Astrocyte of the cerebellum (primary cell): Measurements from ENCODE around the gene NDUFS6.
"Not testable (repeated sequence)": the region's sequence is repeated elsewhere in the genome, so short reads cannot be mapped to it uniquely, and the experiment has no call there.

Experiments
- DNase-seq: peaks from one replicate; pipeline ENCODE4 v3.0.0-alpha.2; 2011; ENCODE audit warnings: low read depth
- H3K4me3 ChIP-seq: 2 replicates; pipeline ENCODE4 v1.5.1; 2011; ENCODE audit warnings: mild to moderate bottlenecking, low read depth, low read length, moderate library complexity
- CTCF ChIP-seq: IDR thresholded peaks from 2 replicates; pipeline ENCODE4 v1.5.1; 2012; ENCODE audit warnings: low read length, low read depth, moderate library complexity, mild to moderate bottlenecking; ENCODE audit errors: missing control alignments
- in situ Hi-C: cut with HindIII; loops from 2 replicates; pipeline ENCODE4 v1.10.0; 2017; ENCODE audit warnings: low sequenced_read_pairs

The NDUFS6 gene

DNA sequence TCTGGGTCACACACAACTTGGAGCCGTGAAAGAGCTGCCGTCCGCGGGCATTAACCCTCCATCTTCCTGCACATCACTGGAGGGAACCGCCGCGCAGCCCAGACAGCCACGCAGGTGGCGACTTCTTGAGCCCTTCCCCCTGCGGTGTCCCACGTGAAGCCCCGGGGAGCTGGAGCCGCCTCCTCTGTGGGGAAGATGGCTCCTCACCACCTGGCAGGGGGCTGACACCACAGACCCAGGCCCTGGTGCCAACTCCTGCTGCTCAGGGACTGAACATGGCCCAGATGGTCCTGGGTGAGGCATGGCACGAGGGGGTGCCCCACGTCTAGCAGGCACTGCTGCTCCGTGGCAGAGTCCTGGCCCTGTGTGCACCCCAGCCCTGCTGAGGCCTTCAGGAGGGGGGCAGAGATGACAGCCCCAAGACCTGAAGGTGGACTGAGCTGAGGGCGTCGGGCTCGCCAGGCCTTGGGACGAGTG is 38.9 kb downstream of the NDUFS6 start:
- in situ Hi-C loops, result no loop called here

GRCh38 chr5:1840741-1841521 is 39.7 kb downstream of the NDUFS6 start:
- in situ Hi-C loops, result no loop called here
- no peak overlapping the region for H3K4me3 ChIP-seq
- no peak for TF ChIP-seq CTCF
- no peak for DNase-seq

More for the DNA sequence above, 38.9 kb downstream of the NDUFS6 start:
- H3K4me3 ChIP-seq, result no peak overlapping the region
- TF ChIP-seq CTCF, result no peak
- no peak for DNase-seq

- no peak for TF ChIP-seq CTCF
- H3K4me3 ChIP-seq, result no peak overlapping the region
- in situ Hi-C loops, result no loop called here
- DNase-seq, result no peak
Observed at GRCh38 chr5:1842004-1842819, 41.0 kb downstream of the NDUFS6 start.

- DNase-seq, in situ Hi-C loops, H3K4me3 ChIP-seq: not testable (repeated sequence)
Observed at GRCh38 chr5:1843761-1844160, 42.6 kb downstream of the NDUFS6 start.

DNA sequence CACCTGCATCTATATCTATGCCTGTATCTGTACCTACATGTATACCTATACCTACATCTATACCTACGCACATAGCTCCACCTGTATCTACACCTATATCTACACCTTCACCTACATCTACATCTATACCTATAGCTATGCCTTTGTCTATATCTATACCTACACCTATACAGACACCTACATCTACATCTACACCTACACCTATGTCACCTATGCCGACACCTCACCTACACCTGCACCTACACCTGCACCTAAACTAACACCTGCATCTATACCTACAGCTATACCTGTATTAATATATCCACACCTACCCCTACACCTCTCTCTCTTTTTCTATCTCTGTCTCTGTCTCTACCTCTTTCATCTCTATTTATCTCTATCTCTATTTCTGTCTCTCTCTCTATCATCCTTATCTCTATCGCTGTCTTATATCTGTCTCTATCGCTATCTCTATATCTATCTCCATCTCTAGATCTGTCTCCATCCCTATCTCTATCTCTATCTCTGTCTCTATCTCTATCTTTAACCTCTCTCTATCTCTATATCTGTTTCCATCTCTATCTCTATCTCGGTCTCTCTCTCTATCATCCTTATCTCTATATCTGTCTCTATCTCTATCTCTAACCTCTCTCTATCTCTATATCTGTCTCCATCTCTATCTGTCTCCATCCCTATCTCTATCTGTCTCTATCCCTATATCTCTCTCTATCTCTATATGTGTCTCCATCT is 43.7 kb downstream of the NDUFS6 start:
- no peak for TF ChIP-seq CTCF
- no peak overlapping the region for H3K4me3 ChIP-seq
- no peak for DNase-seq
- in situ Hi-C loops, result no loop called here

- in situ Hi-C loops, result no loop called here
- no peak for DNase-seq
- H3K4me3 ChIP-seq, result no peak overlapping the region
Observed at GRCh38 chr5:1845696-1846095, 44.5 kb downstream of the NDUFS6 start.

More at GRCh38 chr5:1845696-1846095, 44.5 kb downstream of the NDUFS6 start:
- no peak for TF ChIP-seq CTCF
